Measurements from ENCODE around the gene AP5B1.
"Not testable (repeated sequence)": the region's sequence is repeated elsewhere in the genome, so short reads cannot be mapped to it uniquely, and the experiment has no call there.

The AP5B1 gene

DNA sequence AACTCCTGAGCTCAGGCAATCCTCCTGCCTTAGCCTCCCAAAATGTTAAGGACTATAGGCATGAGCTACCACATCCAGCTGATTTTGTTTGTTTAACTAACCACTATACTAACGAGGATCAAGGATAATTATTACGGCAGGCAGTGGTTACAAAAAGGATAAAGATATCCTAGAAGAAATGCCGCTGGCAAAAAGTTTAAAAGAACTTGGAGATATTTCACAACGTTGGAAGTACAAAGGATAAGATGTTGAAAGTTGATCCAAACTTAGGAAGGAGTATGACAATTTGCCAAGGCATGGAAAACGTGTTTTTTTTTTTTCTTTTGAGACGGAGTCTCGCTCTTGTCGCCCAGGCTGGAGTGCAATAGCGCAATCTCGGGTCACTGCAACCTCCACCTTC, 13.4 kb downstream of the AP5B1 start:
- H3K4me1 ChIP-seq (ENCODE audit: control insufficient read depth, insufficient read depth, low read length): peaks cover 7% of the 10 kb centered on the region
- no peak overlapping the region for H3K9ac ChIP-seq (ENCODE audit: low read length)
- no peaks in the 10 kb centered on the region for H3K27me3 ChIP-seq (ENCODE audit: control insufficient read depth, insufficient read depth, low read length)
- H3K9me3 ChIP-seq (ENCODE audit: control insufficient read depth, low read length): no peaks in the 10 kb centered on the region
- H3K4me3 ChIP-seq (ENCODE audit: low read length): no peak overlapping the region
- no peaks in the 10 kb centered on the region for H3K36me3 ChIP-seq (ENCODE audit: control insufficient read depth, insufficient read depth, low read length)

DNA sequence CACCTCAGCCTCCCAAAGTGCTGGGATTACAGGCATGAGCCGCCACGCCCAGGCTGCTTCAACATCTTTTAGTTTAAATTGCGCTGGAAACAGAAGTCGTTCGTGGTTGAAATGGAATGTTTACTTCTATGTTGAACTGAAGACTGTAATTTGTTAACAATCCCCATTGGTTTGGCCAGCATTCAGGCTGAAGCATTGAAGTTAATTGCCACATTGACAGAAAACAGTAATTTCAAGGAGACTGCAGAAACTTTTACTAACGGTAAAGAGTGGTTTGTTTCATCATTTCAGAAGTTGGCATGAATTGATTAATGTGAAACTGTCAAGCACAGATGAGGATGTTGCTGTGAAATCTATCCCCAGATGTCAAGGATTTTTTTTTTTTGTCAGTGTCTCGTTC, 14.2 kb downstream of the AP5B1 start:
- no peaks in the 10 kb centered on the region for H3K9me3 ChIP-seq (ENCODE audit: control insufficient read depth, low read length)
- H3K9ac ChIP-seq (ENCODE audit: low read length): no peak overlapping the region
- no peaks in the 10 kb centered on the region for H3K36me3 ChIP-seq (ENCODE audit: control insufficient read depth, insufficient read depth, low read length)
- H3K27me3 ChIP-seq (ENCODE audit: control insufficient read depth, insufficient read depth, low read length): no peaks in the 10 kb centered on the region
- no peak overlapping the region for H3K4me3 ChIP-seq (ENCODE audit: low read length)
- H3K4me1 ChIP-seq (ENCODE audit: control insufficient read depth, insufficient read depth, low read length): peaks cover under 1% of the 10 kb centered on the region

DNA sequence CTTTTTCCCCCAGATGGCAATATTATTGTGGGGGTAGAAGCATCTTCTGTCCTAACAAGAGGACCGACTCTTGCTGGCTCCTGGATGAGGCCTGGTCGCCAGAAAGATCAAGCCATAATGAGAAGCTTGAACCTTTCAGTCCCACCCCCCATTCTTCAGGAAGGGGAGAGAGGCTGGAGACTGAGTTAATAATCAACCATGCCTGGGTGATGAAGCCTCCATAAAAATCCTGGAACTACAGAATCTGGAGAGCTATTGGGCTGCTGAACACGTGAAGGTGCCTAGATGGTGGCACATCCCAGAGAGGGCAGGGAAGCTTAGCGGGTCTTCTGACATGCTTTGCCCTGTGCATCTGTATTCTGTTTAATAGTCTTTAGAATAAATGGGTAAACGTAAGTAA, 16.3 kb downstream of the AP5B1 start:
- H3K4me1 ChIP-seq (ENCODE audit: control insufficient read depth, insufficient read depth, low read length): no peaks in the 10 kb centered on the region
- no peaks in the 10 kb centered on the region for H3K27me3 ChIP-seq (ENCODE audit: control insufficient read depth, insufficient read depth, low read length)
- H3K36me3 ChIP-seq (ENCODE audit: control insufficient read depth, insufficient read depth, low read length): no peaks in the 10 kb centered on the region
- H3K4me3 ChIP-seq (ENCODE audit: low read length): no peak overlapping the region
- H3K9ac ChIP-seq (ENCODE audit: low read length): no peak overlapping the region
- H3K9me3 ChIP-seq (ENCODE audit: control insufficient read depth, low read length): no peaks in the 10 kb centered on the region

DNA sequence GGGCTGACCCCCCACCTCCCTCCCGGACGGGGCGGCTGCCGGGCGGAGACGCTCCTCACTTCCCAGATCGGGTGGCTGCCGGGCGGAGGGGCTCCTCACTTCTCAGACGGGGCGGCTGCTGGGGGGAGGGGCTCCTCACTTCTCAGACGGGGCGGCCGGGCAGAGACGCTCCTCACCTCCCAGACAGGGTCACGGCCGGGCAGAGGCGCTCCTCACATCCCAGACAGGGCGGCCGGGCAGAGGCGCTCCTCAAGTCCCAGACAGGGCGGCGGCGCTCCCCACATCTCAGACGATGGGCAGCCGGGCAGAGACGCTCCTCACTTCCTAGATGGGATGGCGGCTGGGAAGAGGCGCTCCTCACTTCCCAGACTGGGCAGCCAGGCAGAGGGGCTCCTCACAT, 18.0 kb downstream of the AP5B1 start:
- H3K4me1 ChIP-seq (ENCODE audit: control insufficient read depth, insufficient read depth, low read length); H3K4me3 ChIP-seq (ENCODE audit: low read length); H3K27me3 ChIP-seq (ENCODE audit: control insufficient read depth, insufficient read depth, low read length); H3K9ac ChIP-seq (ENCODE audit: low read length); H3K36me3 ChIP-seq (ENCODE audit: control insufficient read depth, insufficient read depth, low read length); H3K9me3 ChIP-seq (ENCODE audit: control insufficient read depth, low read length): not testable (repeated sequence)

DNA sequence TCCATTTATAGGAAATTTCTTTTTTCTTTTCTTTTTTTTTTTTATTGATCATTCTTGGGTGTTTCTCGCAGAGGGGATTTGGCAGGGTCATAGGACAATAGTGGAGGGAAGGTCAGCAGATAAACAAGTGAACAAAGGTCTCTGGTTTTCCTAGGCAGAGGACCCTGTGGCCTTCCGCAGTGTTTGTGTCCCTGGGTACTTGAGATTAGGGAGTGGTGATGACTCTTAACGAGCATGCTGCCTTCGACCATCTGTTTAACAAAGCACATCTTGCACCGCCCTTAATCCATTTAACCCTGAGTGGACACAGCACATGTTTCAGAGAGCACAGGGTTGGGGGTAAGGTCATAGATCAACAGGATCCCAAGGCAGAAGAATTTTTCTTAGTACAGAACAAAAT, 18.6 kb downstream of the AP5B1 start:
- H3K9ac ChIP-seq (ENCODE audit: low read length); H3K36me3 ChIP-seq (ENCODE audit: control insufficient read depth, insufficient read depth, low read length); H3K4me3 ChIP-seq (ENCODE audit: low read length); H3K4me1 ChIP-seq (ENCODE audit: control insufficient read depth, insufficient read depth, low read length); H3K9me3 ChIP-seq (ENCODE audit: control insufficient read depth, low read length); H3K27me3 ChIP-seq (ENCODE audit: control insufficient read depth, insufficient read depth, low read length): not testable (repeated sequence)

DNA sequence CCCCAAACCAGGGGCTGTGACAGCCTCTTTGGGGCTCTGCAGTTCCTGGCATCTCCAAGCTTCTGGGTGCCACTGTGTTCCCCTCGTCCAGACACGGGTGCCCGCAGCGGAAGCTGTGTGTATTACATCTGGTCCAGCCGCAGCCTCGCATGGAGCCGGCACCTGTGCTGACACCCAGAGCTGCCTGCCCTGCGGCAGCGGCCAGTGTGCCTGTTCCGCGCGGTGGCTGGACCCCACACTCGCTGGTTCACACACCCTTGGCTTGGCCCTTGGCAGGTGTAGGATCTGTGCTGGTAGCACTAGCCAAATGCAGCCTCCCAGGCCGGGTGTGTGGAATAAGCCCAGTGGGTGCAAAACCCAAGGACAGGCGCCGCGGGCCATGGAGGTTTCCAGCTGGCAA, 35.7 kb downstream of the AP5B1 start:
- no peak overlapping the region for H3K4me3 ChIP-seq (ENCODE audit: low read length)
- peaks cover 7% of the 10 kb centered on the region for H3K27me3 ChIP-seq (ENCODE audit: control insufficient read depth, insufficient read depth, low read length)
- H3K4me1 ChIP-seq (ENCODE audit: control insufficient read depth, insufficient read depth, low read length): no peaks in the 10 kb centered on the region
- H3K36me3 ChIP-seq (ENCODE audit: control insufficient read depth, insufficient read depth, low read length): no peaks in the 10 kb centered on the region
- no peaks in the 10 kb centered on the region for H3K9me3 ChIP-seq (ENCODE audit: control insufficient read depth, low read length)
- H3K9ac ChIP-seq (ENCODE audit: low read length): no peak overlapping the region

DNA sequence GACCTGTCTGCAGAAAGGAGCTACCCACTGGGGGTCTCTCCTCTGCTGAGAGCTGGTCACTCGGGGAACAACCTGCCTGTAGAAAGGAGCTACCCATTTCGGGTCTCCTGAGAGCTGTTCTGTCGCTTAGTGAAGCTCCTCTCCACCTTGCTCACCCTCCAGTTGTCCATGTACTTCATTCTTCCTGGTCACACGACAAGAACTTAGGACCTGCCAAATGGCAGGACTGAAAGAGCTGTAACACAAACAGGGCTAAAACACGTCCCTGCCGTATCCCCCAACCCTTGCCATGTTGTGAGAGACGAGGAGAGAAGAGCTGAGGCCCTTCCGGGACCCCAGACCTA, 36.1 kb downstream of the AP5B1 start:
- Histone ChIP-seq H3K27me3 (ENCODE audit: control insufficient read depth, insufficient read depth, low read length) (peaks cover 8% of the 10 kb centered on the region), H3K4me3 (ENCODE audit: low read length) (no peak overlapping the region), H3K4me1 (ENCODE audit: control insufficient read depth, insufficient read depth, low read length) (no peaks in the 10 kb centered on the region), H3K9ac (ENCODE audit: low read length) (no peak overlapping the region), H3K36me3 (ENCODE audit: control insufficient read depth, insufficient read depth, low read length) (no peaks in the 10 kb centered on the region), H3K9me3 (ENCODE audit: control insufficient read depth, low read length) (no peaks in the 10 kb centered on the region)

DNA sequence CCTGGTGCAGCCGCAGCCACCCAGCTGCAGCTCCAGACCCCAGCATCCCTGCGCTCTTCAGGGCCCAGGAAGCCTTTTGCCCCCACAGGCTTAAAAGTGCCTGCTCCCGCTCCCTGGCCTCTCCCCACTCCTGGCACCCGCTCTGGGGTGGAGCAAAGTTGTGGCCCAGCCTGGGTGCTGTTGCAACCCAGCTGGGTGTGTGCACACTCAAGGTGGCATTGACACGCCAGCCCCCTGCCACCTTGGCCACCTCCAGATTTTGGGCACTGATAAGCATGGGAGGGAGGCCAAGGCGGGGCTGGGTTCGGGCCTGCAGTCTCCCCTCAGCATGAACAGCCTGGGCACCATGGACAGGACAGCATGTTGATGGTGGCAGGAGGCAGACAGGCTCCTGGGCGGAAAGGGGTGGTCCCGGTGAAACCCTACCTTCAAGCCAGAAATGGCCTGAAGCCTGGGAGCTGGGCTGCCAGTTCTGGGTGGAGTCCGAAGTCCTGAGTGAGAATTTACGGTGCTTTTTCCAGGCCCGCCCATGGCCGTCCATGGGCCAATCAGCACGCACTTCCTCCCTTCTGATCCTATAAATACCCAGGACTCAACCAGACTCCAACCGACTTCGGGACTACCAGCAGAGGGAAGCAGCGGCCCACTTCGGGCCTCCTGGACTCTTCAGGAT, 36.6 kb downstream of the AP5B1 start:
- Histone ChIP-seq H3K4me3 (ENCODE audit: low read length) (no peak overlapping the region), H3K4me1 (ENCODE audit: control insufficient read depth, insufficient read depth, low read length) (no peaks in the 10 kb centered on the region), H3K9ac (ENCODE audit: low read length) (no peak overlapping the region), H3K27me3 (ENCODE audit: control insufficient read depth, insufficient read depth, low read length) (peaks cover 4% of the 10 kb centered on the region), H3K36me3 (ENCODE audit: control insufficient read depth, insufficient read depth, low read length) (no peaks in the 10 kb centered on the region), H3K9me3 (ENCODE audit: control insufficient read depth, low read length) (no peaks in the 10 kb centered on the region)

DNA sequence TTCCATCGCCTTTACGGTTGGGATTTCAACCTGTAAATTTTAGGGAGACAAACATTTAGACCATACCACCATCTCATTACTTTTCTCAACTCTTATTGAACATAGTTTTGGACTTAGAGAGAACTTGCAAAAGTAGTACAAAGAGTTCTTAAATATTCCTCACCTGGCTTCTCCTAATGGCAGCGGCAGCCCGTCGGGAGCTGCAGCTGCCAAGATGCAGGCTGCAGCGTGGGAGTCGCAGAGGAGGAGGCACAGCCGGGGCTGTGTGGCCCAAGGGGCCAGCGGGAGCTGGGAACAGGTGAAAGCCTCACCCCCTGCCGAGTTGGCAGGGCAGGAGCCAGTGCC, 37.1 kb downstream of the AP5B1 start:
- Histone ChIP-seq H3K36me3 (ENCODE audit: control insufficient read depth, insufficient read depth, low read length) (no peaks in the 10 kb centered on the region), H3K4me3 (ENCODE audit: low read length) (no peak overlapping the region), H3K9ac (ENCODE audit: low read length) (no peak overlapping the region), H3K27me3 (ENCODE audit: control insufficient read depth, insufficient read depth, low read length) (peaks cover 2% of the 10 kb centered on the region), H3K4me1 (ENCODE audit: control insufficient read depth, insufficient read depth, low read length) (no peaks in the 10 kb centered on the region), H3K9me3 (ENCODE audit: control insufficient read depth, low read length) (no peaks in the 10 kb centered on the region)

DNA sequence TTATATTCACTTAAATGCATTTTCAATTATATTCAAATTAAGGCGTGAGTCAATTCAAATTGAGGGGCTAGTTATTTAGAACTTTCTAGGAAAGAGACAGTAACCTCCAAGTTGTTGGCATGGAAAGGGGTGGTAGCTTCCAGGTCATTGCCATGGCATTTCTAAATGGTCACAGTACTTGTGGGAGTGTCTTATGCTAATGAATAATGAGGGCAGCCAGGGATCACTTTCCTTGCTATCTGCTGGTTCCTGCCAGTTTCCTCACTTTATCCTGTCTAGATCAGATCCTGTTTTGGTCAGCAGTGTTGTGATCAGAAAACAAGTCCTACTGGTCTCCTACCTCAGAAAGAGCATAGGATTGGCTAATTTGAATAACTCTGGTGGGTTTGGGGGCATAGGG, 38.4 kb downstream of the AP5B1 start:
- H3K9ac ChIP-seq (ENCODE audit: low read length): no peak overlapping the region
- no peaks in the 10 kb centered on the region for H3K36me3 ChIP-seq (ENCODE audit: control insufficient read depth, insufficient read depth, low read length)
- no peaks in the 10 kb centered on the region for H3K9me3 ChIP-seq (ENCODE audit: control insufficient read depth, low read length)
- H3K4me1 ChIP-seq (ENCODE audit: control insufficient read depth, insufficient read depth, low read length): no peaks in the 10 kb centered on the region
- H3K4me3 ChIP-seq (ENCODE audit: low read length): no peak overlapping the region
- peaks cover 8% of the 10 kb centered on the region for H3K27me3 ChIP-seq (ENCODE audit: control insufficient read depth, insufficient read depth, low read length)

DNA sequence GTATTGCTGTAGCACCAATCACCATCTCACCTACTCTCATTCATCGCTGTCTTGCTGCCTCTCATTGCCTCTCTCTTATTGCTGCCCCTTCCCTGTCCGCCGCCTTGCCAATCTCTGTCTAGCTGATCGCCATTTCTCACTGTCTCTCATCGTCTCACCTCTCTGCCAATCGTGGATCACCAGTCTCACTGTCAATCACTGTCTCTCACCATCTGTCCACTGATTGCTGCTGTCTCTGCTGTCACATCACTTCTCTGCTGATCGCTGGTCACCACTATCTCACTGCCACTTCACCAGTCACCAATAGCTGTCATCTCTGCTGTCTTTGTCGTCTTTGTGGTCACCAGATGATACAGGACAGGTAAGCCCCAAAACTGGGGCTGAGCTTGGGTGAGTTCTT, 39.6 kb downstream of the AP5B1 start:
- Histone ChIP-seq H3K9me3 (ENCODE audit: control insufficient read depth, low read length) (no peaks in the 10 kb centered on the region), H3K4me3 (ENCODE audit: low read length) (no peak overlapping the region), H3K9ac (ENCODE audit: low read length) (no peak overlapping the region), H3K36me3 (ENCODE audit: control insufficient read depth, insufficient read depth, low read length) (no peaks in the 10 kb centered on the region), H3K27me3 (ENCODE audit: control insufficient read depth, insufficient read depth, low read length) (peaks cover 8% of the 10 kb centered on the region), H3K4me1 (ENCODE audit: control insufficient read depth, insufficient read depth, low read length) (no peaks in the 10 kb centered on the region)

DNA sequence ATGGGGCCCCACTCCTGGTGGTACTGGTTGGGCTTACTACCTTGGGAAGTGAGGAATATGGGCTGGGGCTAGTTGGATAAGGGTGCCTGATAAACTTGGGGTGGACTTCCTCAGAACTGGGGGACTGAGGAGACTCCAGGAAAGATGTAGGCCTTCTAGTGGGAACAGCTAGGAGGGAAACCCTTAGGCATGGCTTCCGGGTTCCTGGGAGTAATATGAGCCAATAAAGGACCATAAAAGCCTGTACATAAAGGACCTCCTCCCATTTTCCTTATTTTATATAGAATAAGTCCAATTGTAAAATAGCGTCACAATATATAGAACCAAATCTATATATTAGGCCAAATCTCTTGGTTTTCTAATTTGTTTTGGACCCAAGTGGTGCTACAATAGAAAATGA, 41.8 kb downstream of the AP5B1 start:
- H3K36me3 ChIP-seq (ENCODE audit: control insufficient read depth, insufficient read depth, low read length): no peaks in the 10 kb centered on the region
- no peaks in the 10 kb centered on the region for H3K4me1 ChIP-seq (ENCODE audit: control insufficient read depth, insufficient read depth, low read length)
- H3K4me3 ChIP-seq (ENCODE audit: low read length): no peak overlapping the region
- no peaks in the 10 kb centered on the region for H3K9me3 ChIP-seq (ENCODE audit: control insufficient read depth, low read length)
- peaks cover 8% of the 10 kb centered on the region for H3K27me3 ChIP-seq (ENCODE audit: control insufficient read depth, insufficient read depth, low read length)
- H3K9ac ChIP-seq (ENCODE audit: low read length): no peak overlapping the region

DNA sequence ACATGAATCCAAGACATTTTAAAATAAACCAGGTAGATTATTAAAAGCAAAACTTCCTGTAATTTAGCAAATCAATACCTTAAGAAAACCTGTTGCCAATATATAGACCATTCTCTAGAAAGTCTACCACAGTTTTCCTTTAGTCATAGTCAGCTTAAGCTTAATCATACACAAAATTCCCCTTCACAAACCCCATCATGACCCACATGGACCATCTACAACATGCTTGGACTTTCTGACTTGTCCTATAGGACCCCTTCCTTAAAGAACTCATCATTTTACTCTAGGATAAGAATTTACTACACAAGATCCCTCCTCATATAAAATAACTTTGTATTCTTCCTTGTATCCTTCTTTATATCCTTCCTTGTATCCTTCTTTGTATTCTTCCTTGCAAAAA, 44.0 kb downstream of the AP5B1 start:
- Histone ChIP-seq H3K27me3 (ENCODE audit: control insufficient read depth, insufficient read depth, low read length) (peaks cover 8% of the 10 kb centered on the region), H3K4me3 (ENCODE audit: low read length) (no peak overlapping the region), H3K36me3 (ENCODE audit: control insufficient read depth, insufficient read depth, low read length) (no peaks in the 10 kb centered on the region), H3K9me3 (ENCODE audit: control insufficient read depth, low read length) (no peaks in the 10 kb centered on the region), H3K4me1 (ENCODE audit: control insufficient read depth, insufficient read depth, low read length) (no peaks in the 10 kb centered on the region), H3K9ac (ENCODE audit: low read length) (no peak overlapping the region)

All from mucosa of stomach (tissue), 1 donor.